Epithelial cell of proximal tubule (primary cell): ENCODE measurements around the gene SHB. TPM values are rescaled to one million over a fixed set of nuclear protein-coding genes. Genes with fewer than 3 reads are reported as not detected.

Source experiments
- DNase-seq: peaks from one replicate; pipeline ENCODE4 v3.0.0-alpha.2; 2011; ENCODE audit warnings: low read depth
- H3K4me3 ChIP-seq: 2 replicates; pipeline ENCODE4 v1.5.1; 2011; ENCODE audit warnings: low read depth, mild to moderate bottlenecking, low read length
- total RNA-seq: library from RNA; depleted of rRNA; stranded (reverse); fragments of >200 nt; gene quantifications from 2 replicates; pipeline ENCODE4 v1.2.3, GENCODE V29; 2015
- TF ChIP-seq, protein P1 (sequence below): conservative IDR thresholded peaks from 2 replicates; pipeline ENCODE4 v1.5.1; 2012; ENCODE audit warnings: low read depth, mild to moderate bottlenecking, low read length

SHB gene
- total RNA-seq, 1 donor from 2014 or later, result 32.7 TPM

DNA sequence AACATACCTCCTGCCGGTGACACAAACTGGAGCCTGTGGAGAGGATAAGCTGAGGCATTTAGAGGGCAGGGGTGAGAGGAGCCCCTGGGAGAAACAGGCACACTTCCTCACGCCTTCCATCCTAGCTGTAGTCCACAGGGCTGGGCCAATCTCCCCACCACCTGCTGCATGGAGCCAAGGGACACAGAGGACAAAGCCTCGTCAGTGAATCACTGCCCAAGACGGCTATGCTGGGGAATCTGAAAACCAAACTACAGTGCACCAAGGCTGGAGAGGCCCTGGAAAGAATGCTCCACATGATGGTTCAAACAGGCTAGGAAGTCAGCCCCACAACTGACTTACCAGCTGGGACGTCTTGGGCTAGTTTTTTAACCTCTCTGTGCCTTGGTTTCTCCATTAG lies 57.0 kb downstream of the SHB start:
- TF ChIP-seq, protein P1, sequence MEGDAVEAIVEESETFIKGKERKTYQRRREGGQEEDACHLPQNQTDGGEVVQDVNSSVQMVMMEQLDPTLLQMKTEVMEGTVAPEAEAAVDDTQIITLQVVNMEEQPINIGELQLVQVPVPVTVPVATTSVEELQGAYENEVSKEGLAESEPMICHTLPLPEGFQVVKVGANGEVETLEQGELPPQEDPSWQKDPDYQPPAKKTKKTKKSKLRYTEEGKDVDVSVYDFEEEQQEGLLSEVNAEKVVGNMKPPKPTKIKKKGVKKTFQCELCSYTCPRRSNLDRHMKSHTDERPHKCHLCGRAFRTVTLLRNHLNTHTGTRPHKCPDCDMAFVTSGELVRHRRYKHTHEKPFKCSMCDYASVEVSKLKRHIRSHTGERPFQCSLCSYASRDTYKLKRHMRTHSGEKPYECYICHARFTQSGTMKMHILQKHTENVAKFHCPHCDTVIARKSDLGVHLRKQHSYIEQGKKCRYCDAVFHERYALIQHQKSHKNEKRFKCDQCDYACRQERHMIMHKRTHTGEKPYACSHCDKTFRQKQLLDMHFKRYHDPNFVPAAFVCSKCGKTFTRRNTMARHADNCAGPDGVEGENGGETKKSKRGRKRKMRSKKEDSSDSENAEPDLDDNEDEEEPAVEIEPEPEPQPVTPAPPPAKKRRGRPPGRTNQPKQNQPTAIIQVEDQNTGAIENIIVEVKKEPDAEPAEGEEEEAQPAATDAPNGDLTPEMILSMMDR, result no peak
- no peak for DNase-seq
- no peak overlapping the region for H3K4me3 ChIP-seq

DNA sequence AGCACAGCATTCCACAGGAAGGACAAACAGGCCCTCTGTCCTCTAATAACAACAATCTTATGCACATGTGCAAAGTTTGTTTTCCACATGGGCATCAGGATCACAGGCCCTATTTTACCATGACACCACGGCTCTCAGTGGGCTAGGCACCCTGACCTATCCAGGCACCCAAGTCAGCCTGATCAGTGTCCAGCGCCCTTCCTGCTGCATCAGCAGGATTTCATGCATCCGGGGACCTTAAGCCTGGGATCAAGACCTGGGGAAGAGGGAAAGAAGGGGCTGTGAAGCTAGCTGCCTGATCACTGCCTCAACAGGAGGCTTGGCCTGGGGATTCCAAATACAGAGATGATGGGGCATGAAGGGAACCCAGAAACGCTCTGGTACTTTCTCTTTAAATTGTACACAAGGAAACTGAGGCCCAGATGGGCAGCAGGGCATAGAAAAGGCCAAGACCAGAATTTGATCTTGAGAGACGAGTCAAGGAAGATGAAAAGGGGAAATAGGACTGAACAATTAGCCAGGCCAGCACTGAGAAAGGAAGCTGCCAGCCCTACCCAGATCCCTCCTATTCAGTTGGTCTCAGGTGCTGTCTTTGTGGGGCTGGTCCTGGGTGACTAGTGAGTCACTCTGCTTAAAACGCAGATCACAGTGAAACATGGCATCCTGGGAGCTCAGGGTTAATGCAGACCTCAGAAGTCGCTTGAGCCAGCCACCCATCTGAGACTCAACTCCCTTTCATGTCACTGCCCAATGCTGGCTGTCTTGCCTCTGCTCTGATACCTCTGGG lies 57.9 kb downstream of the SHB start:
- DNase-seq, result no peak
- TF ChIP-seq, protein P1, result no peak

DNA sequence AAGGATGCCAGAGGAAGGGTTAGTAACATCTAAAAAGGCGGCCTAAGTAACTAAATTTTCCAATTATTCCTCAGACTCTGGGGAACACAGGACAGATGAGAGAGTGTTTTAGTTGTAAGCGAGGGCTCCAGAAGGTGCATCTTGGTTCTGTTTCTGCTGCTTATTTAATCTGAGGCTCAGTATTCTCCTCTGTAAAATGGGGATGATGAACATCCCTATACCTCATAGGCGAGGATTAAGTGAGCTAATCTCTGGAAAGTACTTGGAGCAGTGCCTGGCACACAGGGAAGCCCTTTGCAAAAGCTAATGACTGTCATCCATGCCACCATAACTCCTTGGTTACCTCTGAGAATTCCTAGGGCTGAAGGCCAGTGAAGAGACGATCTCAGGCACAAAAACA lies 59.0 kb downstream of the SHB start:
- no peak overlapping the region for H3K4me3 ChIP-seq
- no peak for DNase-seq
- TF ChIP-seq, protein P1, result no peak

More for the DNA sequence above, 57.9 kb downstream of the SHB start:
- no peak overlapping the region for H3K4me3 ChIP-seq

DNA sequence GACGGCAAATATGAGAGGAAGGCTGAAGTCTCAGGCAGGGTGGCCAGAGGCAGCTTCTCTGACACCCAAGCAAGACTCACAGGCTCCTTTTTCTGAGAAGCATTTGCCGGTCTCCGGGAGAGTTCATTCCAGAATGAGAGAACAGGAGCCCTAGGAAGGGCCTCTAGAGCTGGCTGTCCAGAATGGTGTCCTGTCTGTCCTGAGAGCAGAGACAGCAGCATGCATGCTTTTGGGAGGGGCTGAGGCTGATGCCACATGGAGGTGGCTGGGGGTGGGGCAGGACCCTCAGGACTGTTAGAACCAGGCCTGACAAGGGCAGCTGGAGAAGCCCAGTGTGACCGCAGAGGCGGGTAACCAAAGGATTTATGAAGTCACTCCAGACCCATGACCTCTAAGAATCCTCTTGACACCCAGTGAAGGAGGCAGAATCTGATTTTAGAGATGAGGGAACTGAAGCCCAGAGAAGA lies 60.0 kb downstream of the SHB start:
- DNase-seq, result no peak
- no peak overlapping the region for H3K4me3 ChIP-seq
- TF ChIP-seq, protein P1, result no peak

DNA sequence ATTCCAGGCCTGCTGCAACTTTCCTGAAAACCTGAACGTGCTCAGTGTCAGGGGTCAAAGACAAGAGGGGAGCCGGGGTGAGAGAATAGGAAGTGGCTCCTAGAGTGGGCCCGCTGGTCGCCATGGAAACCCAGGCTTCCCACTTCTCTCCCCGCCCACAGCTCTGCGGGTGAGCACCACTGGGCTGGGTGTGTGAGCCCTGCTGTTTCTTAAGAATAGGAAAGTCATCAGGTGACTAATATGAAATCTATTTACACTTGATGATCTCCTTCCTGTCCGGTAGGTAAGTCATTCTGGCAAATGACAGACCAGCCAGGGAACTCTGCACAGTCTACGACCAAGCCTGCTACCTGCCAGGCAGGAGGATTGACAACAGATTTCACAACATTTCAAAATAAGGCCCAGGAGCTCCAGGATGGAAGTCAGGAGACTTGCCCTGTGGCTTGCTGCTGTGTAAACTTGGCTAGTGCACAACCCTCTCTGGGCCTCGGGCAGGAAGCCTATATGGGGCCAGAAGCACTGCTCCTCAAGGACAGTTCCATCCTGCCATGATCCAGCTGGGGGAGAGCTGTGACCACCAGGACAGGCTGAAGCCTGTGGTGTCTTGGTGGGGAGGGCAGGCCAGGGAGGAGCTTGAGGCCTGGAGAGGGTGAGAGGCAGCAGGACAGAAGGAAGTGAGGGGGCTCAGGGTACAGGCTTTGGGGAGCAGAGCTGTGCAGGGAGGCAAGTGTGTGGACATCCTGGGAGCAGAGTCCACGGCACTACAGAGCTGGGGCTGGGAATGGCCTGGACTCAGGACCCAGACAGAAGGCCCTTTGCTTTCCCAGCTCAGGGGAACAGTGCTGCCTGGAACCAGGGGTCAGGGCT lies 60.6 kb downstream of the SHB start:
- TF ChIP-seq, protein P1, result no peak
- H3K4me3 ChIP-seq, result no peak overlapping the region
- DNase-seq, result peak; percentile 80

DNA sequence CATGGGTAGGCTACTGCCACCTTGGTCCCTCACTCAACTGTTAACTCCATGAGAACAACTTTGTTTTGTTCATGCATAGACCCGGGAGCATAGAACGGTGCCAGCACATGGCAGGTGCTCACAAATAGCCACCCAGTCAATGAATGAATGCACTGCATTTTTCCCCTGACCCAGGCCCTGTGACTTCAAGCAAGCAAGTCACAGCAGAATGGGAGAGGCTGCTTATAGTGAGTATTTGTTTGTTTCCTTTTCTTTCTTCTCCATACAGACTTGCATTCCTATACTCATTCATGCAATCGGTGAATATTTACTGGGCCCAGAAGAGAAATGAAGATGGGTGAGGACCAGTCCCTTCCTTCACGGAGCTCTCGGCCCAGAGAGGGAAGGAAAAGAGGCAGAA lies 62.0 kb downstream of the SHB start:
- no peak overlapping the region for H3K4me3 ChIP-seq
- DNase-seq, result no peak
- TF ChIP-seq, protein P1, result no peak
